ENCODE data around the gene COX6B2. TPM values are rescaled to one million over a fixed set of nuclear protein-coding genes. Genes with fewer than 3 reads are reported as not detected.

COX6B2 gene
- total RNA-seq, 4 donors from 2014 or later: not detected

DNA sequence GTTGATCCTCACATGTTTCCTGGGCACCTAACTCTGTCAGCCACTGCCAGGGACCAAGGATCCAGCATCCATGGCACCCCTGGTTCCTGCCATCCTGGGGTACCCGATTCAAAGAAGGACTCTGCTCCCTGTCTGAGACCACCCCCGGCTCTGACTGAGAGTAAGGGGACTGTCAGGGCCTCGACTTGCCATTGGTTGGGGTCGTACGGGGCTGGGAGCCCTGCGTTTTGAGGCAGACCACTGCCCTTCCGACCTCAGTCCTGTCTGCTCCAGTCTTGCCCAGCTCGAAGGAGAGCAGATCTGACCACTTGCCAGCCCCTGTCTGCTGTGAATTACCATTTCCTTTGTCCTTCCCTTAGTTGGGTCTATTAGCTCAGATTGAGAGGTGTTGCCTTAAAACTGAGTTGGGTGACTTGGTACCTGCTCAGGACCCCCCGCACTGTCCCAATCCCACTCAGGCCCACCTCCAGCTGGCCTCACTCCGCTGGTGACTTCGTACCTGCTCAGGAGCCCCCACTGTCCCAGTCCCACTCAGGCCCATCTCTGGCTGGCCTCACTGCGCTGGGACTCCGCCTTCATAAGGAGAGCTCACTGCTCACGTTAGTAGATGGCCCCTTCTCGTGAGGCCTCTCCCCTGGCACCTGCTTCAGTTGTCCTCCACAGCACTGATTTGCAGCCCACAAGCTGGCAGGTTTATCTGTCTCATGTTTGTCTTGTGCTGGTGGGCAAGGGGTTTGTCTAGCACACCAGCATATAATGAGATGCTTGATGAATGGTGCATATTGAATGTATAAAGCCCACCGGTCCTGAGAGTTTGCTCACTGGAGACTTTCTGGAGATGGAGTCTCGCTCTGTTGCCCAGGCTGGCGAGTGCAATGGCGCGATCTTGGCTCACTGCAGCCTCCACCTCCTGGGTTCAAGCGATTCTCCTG is 35.1 kb upstream of the COX6B2 start:
- H3K9me3 ChIP-seq: no peaks in the 10 kb centered on the region
- H3K27me3 ChIP-seq: no peaks in the 10 kb centered on the region
- intact Hi-C loops (cut with DNase I; ENCODE audit: low total_unique reads) (loop anchor here (5.0 to 10.0 kb wide), 2 partner anchors 88 to 275 kb away; partner anchors contain the start of genes PPP1R12C and ZNF628), in situ Hi-C loops (cut with MboI; ENCODE audit: low sequenced_read_pairs in 4 of 4) (no loop called here)
- no peak overlapping the region for H3K4me3 ChIP-seq
- no peak for TF ChIP-seq POLR2A (IDR thresholded peaks at IDR 0.05)
- TF ChIP-seq, protein P1, sequence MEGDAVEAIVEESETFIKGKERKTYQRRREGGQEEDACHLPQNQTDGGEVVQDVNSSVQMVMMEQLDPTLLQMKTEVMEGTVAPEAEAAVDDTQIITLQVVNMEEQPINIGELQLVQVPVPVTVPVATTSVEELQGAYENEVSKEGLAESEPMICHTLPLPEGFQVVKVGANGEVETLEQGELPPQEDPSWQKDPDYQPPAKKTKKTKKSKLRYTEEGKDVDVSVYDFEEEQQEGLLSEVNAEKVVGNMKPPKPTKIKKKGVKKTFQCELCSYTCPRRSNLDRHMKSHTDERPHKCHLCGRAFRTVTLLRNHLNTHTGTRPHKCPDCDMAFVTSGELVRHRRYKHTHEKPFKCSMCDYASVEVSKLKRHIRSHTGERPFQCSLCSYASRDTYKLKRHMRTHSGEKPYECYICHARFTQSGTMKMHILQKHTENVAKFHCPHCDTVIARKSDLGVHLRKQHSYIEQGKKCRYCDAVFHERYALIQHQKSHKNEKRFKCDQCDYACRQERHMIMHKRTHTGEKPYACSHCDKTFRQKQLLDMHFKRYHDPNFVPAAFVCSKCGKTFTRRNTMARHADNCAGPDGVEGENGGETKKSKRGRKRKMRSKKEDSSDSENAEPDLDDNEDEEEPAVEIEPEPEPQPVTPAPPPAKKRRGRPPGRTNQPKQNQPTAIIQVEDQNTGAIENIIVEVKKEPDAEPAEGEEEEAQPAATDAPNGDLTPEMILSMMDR (IDR thresholded peaks at IDR 0.05 in 4 of 5, conservative IDR thresholded peaks at IDR 0.05 in 1 of 5): no peak
- H3K27ac ChIP-seq: no peak overlapping the region
- no peak for ATAC-seq
- no peak for DNase-seq
- peaks cover 0 to 28% of the 10 kb centered on the region in 2 donors for H3K36me3 ChIP-seq
- H3K4me1 ChIP-seq: peaks cover 16 to 30% of the 10 kb centered on the region in 2 donors

DNA sequence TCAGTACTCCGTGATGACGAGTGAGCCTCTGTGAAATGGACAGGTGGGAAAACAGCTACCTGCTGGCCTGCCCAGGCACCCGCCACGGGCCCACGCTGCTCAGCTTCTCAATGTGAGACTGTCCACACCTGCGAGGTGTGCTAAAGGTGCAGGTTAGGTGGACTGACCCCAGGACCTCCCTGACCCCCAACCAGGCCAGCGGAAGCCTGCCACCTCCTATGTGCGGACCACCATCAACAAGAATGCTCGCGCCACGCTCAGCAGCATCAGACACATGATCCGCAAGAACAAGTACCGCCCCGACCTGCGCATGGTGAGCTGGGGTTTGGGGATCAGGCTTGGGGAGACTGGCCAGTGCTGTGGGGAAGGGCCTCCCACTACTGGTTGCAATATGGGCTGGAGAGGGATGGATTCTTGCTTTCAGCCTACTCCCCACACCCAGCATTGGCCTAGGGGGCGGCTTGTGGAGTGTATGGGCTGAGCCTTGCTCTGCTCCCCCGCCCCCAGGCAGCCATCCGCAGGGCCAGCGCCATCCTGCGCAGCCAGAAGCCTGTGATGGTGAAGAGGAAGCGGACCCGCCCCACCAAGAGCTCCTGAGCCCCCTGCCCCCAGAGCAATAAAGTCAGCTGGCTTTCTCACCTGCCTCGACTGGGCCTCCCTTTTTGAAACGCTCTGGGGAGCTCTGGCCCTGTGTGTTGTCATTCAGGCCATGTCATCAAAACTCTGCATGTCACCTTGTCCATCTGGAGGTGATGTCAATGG is 33.4 kb upstream of the COX6B2 start:
- Histone ChIP-seq H3K9me3 (no peaks in the 10 kb centered on the region), H3K4me1 (peaks cover 25 to 40% of the 10 kb centered on the region in 2 donors), H3K4me3 (no peak overlapping the region), H3K27ac (peak overlapping the region in 1 of 4 donors; percentile 90), H3K36me3 (peaks cover 0 to 28% of the 10 kb centered on the region in 2 donors), H3K27me3 (no peaks in the 10 kb centered on the region)
- in situ Hi-C loops (cut with MboI; ENCODE audit: low sequenced_read_pairs in 4 of 4) (no loop called here), intact Hi-C loops (cut with DNase I; ENCODE audit: low total_unique reads) (loop anchor here (5.0 to 10.0 kb wide), 2 partner anchors 89 to 273 kb away; partner anchors contain the start of genes PPP1R12C and ZNF628)
- DNase-seq (no peak), ATAC-seq (no peak)
- TF ChIP-seq POLR2A (IDR thresholded peaks at IDR 0.05): no peak
- TF ChIP-seq, protein P1 (IDR thresholded peaks at IDR 0.05 in 4 of 5, conservative IDR thresholded peaks at IDR 0.05 in 1 of 5): no peak

DNA sequence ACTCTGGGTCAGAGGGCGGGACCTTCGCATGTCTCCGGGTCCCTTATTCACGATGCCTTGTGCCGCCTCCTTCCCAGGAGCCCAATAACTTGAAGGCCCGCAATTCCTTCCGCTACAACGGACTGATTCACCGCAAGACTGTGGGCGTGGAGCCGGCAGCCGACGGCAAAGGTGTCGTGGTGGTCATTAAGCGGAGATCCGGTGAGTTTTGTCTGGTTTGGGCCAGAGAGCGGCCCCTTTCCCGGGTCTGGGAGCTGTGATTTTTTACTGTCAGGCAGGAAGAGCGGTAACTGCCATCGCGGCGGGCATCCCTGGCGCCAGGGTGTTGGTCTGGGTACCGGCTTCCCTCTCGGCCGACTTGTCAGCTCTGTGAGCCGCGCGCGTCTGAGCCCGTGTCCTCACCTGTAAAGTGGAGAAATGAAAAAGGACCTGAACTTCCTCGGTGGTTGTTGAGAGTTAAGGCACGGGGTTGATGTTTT is 32.0 kb upstream of the COX6B2 start:
- DNase-seq (no peak), ATAC-seq (no peak)
- peaks cover 25 to 40% of the 10 kb centered on the region in 2 donors for H3K4me1 ChIP-seq
- H3K9me3 ChIP-seq: no peaks in the 10 kb centered on the region
- intact Hi-C loops (cut with DNase I; ENCODE audit: low total_unique reads): loop anchor here (5.0 to 10.0 kb wide), 2 partner anchors 91 to 272 kb away; partner anchors contain the start of genes PPP1R12C and ZNF628
- H3K27me3 ChIP-seq: no peaks in the 10 kb centered on the region
- peaks cover 0 to 28% of the 10 kb centered on the region in 2 donors for H3K36me3 ChIP-seq
- H3K4me3 ChIP-seq: peak overlapping the region; percentile 84 to 96 (median 88)
- in situ Hi-C loops (cut with MboI; ENCODE audit: low sequenced_read_pairs in 4 of 4): no loop called here
- TF ChIP-seq, protein P1 (IDR thresholded peaks at IDR 0.05 in 4 of 5, conservative IDR thresholded peaks at IDR 0.05 in 1 of 5): no peak
- TF ChIP-seq POLR2A (IDR thresholded peaks at IDR 0.05): no peak
- peak overlapping the region; percentile 90 to 98 (median 93) for H3K27ac ChIP-seq

DNA sequence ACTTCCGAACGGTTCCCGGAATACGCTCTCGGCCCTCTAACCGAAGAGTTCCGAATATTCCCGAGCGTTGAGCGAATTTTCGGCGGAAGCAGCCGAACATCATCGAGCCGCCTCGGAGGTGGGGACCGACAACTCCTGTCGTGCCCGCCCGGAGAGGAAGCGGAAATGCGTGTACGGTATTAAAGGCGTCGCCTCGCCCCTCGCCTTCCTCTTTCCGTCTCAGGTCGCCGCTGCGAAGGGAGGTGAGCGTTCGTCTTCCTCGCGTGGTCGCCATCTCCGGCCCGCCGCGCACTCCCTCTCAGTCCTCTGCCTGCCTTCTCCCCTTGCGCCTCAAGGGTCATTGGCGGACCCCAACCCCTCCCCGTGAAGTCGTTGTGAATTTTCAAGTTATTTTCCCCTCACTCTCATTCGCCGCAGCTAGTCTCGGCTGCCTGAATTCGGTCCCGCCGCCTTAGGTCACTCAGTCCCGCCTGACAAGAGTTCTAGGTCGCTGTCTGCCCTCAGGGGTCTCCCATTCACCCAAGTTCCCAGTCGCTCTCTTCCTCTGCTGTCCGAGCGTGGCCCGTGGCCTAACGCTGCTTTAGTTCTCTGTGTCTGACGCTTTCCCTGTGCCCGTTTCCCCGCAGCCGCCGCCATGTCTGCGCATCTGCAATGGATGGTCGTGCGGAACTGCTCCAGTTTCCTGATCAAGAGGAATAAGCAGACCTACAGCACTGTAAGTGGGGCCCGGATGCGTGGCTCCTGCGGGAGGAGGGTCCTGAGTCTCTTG is 31.4 kb upstream of the COX6B2 start, which contains the start of gene RPL28:
Gene RPL28 (plus strand): TSS at position 209 of the 769 bp plus-strand sequence. CDS start 426 bp downstream, at position 635.
- peaks cover 0 to 28% of the 10 kb centered on the region in 2 donors for H3K36me3 ChIP-seq
- intact Hi-C loops (cut with DNase I; ENCODE audit: low total_unique reads) (loop anchor here (1.0 to 10.0 kb wide), 8 partner anchors 21 to 271 kb away; partner anchors contain the start of genes ISOC2, KMT5C, PPP1R12C and PPP6R1), in situ Hi-C loops (cut with MboI; ENCODE audit: low sequenced_read_pairs in 4 of 4) (no loop called here)
- peak; percentile 98 for DNase-seq
- H3K27me3 ChIP-seq: no peaks in the 10 kb centered on the region
- H3K4me1 ChIP-seq: peaks cover 25 to 40% of the 10 kb centered on the region in 2 donors
- peak within 1 kb of the TSS; percentile 90 to 98 (median 93) for H3K27ac ChIP-seq
- H3K9me3 ChIP-seq: no peaks in the 10 kb centered on the region
- peak; percentile 95 to 97 for TF ChIP-seq POLR2A (IDR thresholded peaks at IDR 0.05)
- TF ChIP-seq, protein P1 (IDR thresholded peaks at IDR 0.05 in 4 of 5, conservative IDR thresholded peaks at IDR 0.05 in 1 of 5): no peak
- H3K4me3 ChIP-seq: peak within 1 kb of the TSS; percentile 84 to 96 (median 88)
- peak; percentile 80 to 89 for ATAC-seq

All from gastrocnemius medialis (tissue), 4 donors.